Esophagus muscularis mucosa (tissue), 4 donors: ENCODE results near the gene BICRAL. TPM values are rescaled to one million over a fixed set of nuclear protein-coding genes. Genes with fewer than 3 reads are reported as not detected.

Experiments used
- DNase-seq: peaks from one replicate; pipeline ENCODE4 v3.0.0-alpha.2; 2017; ENCODE audit errors: extremely low spot score
- H3K27ac ChIP-seq, 4 donors: fragments of 200-600 bp; sonication (generic); replicated peaks in 1 of 4; 1 replicate in 3 of 4; 2 replicates in 1 of 4; pipeline ENCODE4 v1.5.1; 2016 to 2019; ENCODE audit warnings: mild to moderate bottlenecking in 1 of 4
- H3K27me3 ChIP-seq, 4 donors: fragments of 200-600 bp; sonication (generic); one replicate each; pipeline versions ENCODE4 v1.5.1 to v1.6.0; 2016 to 2019
- H3K36me3 ChIP-seq, 4 donors: fragments of 200-600 bp; sonication (generic); one replicate each; pipeline ENCODE4 v1.5.1; 2016 to 2019
- H3K4me1 ChIP-seq, 4 donors: fragments of 200-600 bp; sonication (generic); one replicate each; pipeline ENCODE4 v1.5.1; 2016 to 2019
- H3K4me3 ChIP-seq, 4 donors: fragments of 200-600 bp; sonication (generic); 1 replicate in 2 of 4; 2 replicates in 2 of 4; pipeline ENCODE4 v1.5.1; 2016 to 2019; ENCODE audit warnings: mild to moderate bottlenecking in 4 of 4, moderate library complexity in 1 of 4
- H3K9me3 ChIP-seq, 4 donors: fragments of 200-600 bp; sonication (generic); 1 replicate in 3 of 4; 2 replicates in 1 of 4; pipeline ENCODE4 v1.5.1; 2016 to 2019
- EP300 ChIP-seq: sonication (generic); formaldehyde crosslinking; IDR thresholded peaks from one replicate; pipeline ENCODE4 v1.6.1; 2017; ENCODE audit warnings: antibody characterized with exemption
- POLR2A ChIP-seq: fragments of 450-650 bp; IDR thresholded peaks from one replicate; pipeline ENCODE4 v1.6.1; 2017; ENCODE audit warnings: antibody characterized with exemption, moderate library complexity, mild to moderate bottlenecking, low read depth
- POLR2AphosphoS5 ChIP-seq, 2 donors: sonication (generic); formaldehyde crosslinking; IDR thresholded peaks; one replicate each; pipeline ENCODE4 v1.6.1; 2017; ENCODE audit warnings: antibody characterized with exemption in 2 of 2
- WGBS: methylation state at CpG from one replicate; pipeline ENCODE4 v1.1.5; 2018; 5-methylcytosine and 5-hydroxymethylcytosine counted together
- intact Hi-C: fragments of 100-400 bp; cut with DNase I; formaldehyde crosslinking; loops from one replicate; pipeline ENCODE4 v1.15.1; 2023
- total RNA-seq, 4 donors: library from RNA; depleted of rRNA; stranded (reverse); fragments of >200 nt; gene quantifications; one replicate each; pipeline versions ENCODE4 v1.1.0 to v1.2.1, GENCODE V29; 2016
- TF ChIP-seq, protein P1 (sequence below), 3 experiments: fragments of 200-600 bp in 2 of 3; fragments of 450-650 bp in 1 of 3; sonication (generic) in 2 of 3; IDR thresholded peaks; one replicate each; pipeline ENCODE4 v1.5.1; 2017 to 2019; ENCODE audit warnings: antibody characterized with exemption in 3 of 3, mild to moderate bottlenecking in 2 of 3, moderate library complexity in 1 of 3

Gene BICRAL
- total RNA-seq, 4 donors from 2014 or later: 18.2 to 27.9 (median 23.4) TPM

- Histone ChIP-seq H3K4me1 (peaks cover 6 to 12% (median 8%) of the 10 kb centered on the region in 4 donors), H3K27me3 (no peaks in the 10 kb centered on the region), H3K36me3 (no peaks in the 10 kb centered on the region), H3K9me3 (no peaks in the 10 kb centered on the region), H3K27ac (no peak overlapping the region), H3K4me3 (no peak overlapping the region)
- TF ChIP-seq, protein P1, sequence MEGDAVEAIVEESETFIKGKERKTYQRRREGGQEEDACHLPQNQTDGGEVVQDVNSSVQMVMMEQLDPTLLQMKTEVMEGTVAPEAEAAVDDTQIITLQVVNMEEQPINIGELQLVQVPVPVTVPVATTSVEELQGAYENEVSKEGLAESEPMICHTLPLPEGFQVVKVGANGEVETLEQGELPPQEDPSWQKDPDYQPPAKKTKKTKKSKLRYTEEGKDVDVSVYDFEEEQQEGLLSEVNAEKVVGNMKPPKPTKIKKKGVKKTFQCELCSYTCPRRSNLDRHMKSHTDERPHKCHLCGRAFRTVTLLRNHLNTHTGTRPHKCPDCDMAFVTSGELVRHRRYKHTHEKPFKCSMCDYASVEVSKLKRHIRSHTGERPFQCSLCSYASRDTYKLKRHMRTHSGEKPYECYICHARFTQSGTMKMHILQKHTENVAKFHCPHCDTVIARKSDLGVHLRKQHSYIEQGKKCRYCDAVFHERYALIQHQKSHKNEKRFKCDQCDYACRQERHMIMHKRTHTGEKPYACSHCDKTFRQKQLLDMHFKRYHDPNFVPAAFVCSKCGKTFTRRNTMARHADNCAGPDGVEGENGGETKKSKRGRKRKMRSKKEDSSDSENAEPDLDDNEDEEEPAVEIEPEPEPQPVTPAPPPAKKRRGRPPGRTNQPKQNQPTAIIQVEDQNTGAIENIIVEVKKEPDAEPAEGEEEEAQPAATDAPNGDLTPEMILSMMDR (IDR thresholded peaks at IDR 0.05): no peak
- TF ChIP-seq EP300: no peak
- TF ChIP-seq POLR2A: no peak
- TF ChIP-seq POLR2AphosphoS5 (IDR thresholded peaks at IDR 0.05): no peak
- intact Hi-C loops: loop anchor here (10.0 kb wide), 1 partner anchor 110 kb away; the partner anchor contains the start of genes KLHDC3 and MEA1
- 98% methylated on average over 10 of the region's 10 CpGs for WGBS
- no peak for DNase-seq
These were observed 122.6 kb downstream of the BICRAL start for GRCh38 chr6:42904467-42904866.

DNA sequence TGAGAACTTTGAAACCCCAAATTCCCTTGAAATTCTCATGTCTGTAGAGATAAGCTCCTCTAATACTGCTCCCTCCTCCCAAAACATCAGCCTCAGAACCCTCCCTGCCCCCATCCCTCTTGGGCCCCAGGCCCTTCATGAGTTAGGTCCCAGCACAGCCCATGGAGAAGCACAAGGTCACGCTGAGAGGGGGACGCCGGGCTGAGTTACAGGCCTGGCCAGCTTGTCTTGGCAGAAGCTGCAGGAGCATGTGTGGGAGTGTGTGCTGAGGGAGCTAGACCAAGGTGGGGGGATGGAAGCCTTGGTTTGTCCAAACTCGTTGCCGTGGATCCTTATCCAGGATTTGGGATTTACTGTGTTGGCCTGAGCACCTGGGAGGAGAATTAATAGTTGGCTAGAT is 125.5 kb downstream of the BICRAL start:
- Histone ChIP-seq H3K27me3 (peaks cover 0 to 14% (median 2%) of the 10 kb centered on the region in 4 donors), H3K4me1 (peaks cover 8 to 11% (median 9%) of the 10 kb centered on the region in 4 donors), H3K9me3 (no peaks in the 10 kb centered on the region), H3K27ac (no peak overlapping the region), H3K4me3 (no peak overlapping the region), H3K36me3 (no peaks in the 10 kb centered on the region)
- 66% methylated on average over 5 of the region's 5 CpGs for WGBS
- no peak for DNase-seq
- TF ChIP-seq, protein P1 (IDR thresholded peaks at IDR 0.05): no peak
- TF ChIP-seq EP300: no peak
- no peak for TF ChIP-seq POLR2A
- intact Hi-C loops: loop anchor here (10.0 kb wide), 1 partner anchor 107 kb away; the partner anchor contains the start of genes KLHDC3 and MEA1

DNA sequence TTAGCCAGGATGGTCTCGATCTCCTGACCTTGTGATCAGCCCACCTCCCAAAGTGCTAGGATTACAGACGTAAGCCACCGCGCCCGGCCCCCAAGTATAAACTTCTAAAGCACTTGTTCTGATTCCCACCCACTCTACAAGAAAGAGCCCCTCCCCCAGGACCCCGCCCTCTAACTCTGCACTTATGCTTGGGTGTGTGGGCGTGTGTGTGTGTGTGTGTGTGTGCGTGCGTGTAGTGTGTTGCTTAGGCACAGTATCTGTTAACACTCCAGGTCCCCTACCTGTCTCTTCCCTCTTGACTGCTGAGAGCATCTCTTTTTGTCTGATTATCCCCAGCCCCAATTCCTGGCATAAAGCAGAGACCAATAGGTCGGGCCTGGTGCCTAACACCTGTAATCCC is 128.0 kb downstream of the BICRAL start:
- Histone ChIP-seq H3K4me3 (no peak overlapping the region), H3K36me3 (no peaks in the 10 kb centered on the region), H3K27me3 (peaks cover 0 to 37% (median 2%) of the 10 kb centered on the region in 4 donors), H3K27ac (no peak overlapping the region), H3K9me3 (no peaks in the 10 kb centered on the region), H3K4me1 (peaks cover 6 to 11% (median 8%) of the 10 kb centered on the region in 4 donors)
- 91% methylated on average over 10 of the region's 10 CpGs for WGBS
- no peak for TF ChIP-seq POLR2AphosphoS5 (IDR thresholded peaks at IDR 0.05)
- TF ChIP-seq EP300: no peak
- TF ChIP-seq, protein P1 (IDR thresholded peaks at IDR 0.05): no peak
- no peak for TF ChIP-seq POLR2A
- DNase-seq: no peak
- intact Hi-C loops: loop anchor here (10.0 kb wide), 1 partner anchor 105 kb away; the partner anchor contains the start of genes KLHDC3 and MEA1

DNA sequence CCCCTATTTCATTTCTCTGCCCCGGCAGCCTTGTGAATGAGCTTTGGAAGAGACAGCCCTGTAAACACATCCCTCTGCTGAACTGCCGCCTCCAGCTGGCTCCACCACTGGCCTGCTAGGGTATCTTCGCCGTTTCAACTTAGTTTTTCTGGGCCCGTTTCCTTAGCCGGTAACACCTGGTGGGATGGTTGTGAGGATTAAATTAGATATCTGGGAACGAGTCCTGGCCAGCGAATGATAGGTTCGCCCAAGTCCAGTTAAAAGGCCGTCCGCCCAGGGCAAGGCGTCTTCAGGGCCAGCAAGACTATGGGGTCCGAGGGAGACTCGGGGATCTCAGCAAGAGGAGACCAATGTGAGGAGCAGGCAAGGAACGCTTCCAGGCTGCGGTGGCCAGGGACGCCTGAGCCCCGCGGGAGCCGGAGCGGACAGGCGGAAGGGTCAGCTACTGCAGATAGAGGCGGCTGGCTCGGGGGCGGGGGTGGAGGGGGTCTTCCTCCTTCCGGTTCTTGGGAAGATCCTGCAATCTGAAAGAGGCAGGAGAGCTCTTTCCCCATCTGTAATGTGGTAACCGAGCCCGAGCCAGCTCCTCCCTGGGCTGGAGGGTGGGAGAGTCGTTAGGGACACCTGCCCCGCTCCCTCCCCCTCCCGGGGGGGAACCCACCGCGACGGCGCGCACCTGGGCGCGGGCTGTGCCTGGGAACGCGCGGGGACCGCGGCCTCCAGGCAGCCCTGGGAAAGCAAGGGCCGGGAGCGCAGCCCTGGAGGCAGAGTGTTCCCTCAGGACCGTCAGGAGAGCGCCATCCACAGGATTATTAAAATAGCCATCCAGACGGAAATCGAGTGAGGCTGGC is 129.5 kb downstream of the BICRAL start:
- Histone ChIP-seq H3K27me3 (peaks cover 0 to 48% (median 2%) of the 10 kb centered on the region in 4 donors), H3K4me3 (peak overlapping the region; percentile 32 to 50 (median 39)), H3K36me3 (no peaks in the 10 kb centered on the region), H3K27ac (no peak overlapping the region), H3K4me1 (peaks cover 6 to 11% (median 8%) of the 10 kb centered on the region in 4 donors), H3K9me3 (no peaks in the 10 kb centered on the region)
- TF ChIP-seq, protein P1 (IDR thresholded peaks at IDR 0.05): no peak
- TF ChIP-seq EP300: no peak
- TF ChIP-seq POLR2A: no peak
- TF ChIP-seq POLR2AphosphoS5 (IDR thresholded peaks at IDR 0.05): no peak
- DNase-seq: no peak
- WGBS: 16% methylated on average over 30 of the region's 49 CpGs
- intact Hi-C loops: no loop called here
